ENCODE results near the gene WNT9A. TPM values are rescaled to one million over a fixed set of nuclear protein-coding genes. Genes with fewer than 3 reads are reported as not detected.

WNT9A gene
- polyA plus RNA-seq, 4 donors: 0.27 to 2.7 (median 1.2) TPM

GRCh38 chr1:227944090-227944930 is 3.4 kb downstream of the WNT9A start:
- H3K27ac ChIP-seq (ENCODE audit: low read depth in 1 of 3, low read length in 2 of 3): peak overlapping the region in 1 of 3 donors; percentile 53
- no peak overlapping the region for H3K4me3 ChIP-seq (ENCODE audit: low read depth in 1 of 3, low read length in 3 of 3)
- FAIRE-seq: no peak
- H3K36me3 ChIP-seq (ENCODE audit: control insufficient read depth in 3 of 3, insufficient read depth in 2 of 3, low read depth in 1 of 3, low read length in 3 of 3): no peaks in the 10 kb centered on the region
- DNase-seq: no peak
- H3K4me1 ChIP-seq (ENCODE audit: control insufficient read depth in 3 of 3, insufficient read depth in 2 of 3, low read depth in 1 of 3, low read length in 2 of 3): peaks cover 0 to 18% (median 1%) of the 10 kb centered on the region in 3 donors
- no peaks in the 10 kb centered on the region for H3K9me3 ChIP-seq (ENCODE audit: control insufficient read depth in 2 of 2, insufficient read depth in 1 of 2, low read depth in 1 of 2, low read length in 1 of 2)
- 77 to 88% (median 87%) methylated on average over 24 of the region's 24 CpGs for whole genome bisulfite sequencing, 3 donors
- H3K27me3 ChIP-seq (ENCODE audit: control insufficient read depth in 3 of 3, insufficient read depth in 3 of 3, low read length in 3 of 3): peaks cover 5 to 25% (median 23%) of the 10 kb centered on the region in 3 donors

- Histone ChIP-seq H3K36me3 (ENCODE audit: control insufficient read depth in 3 of 3, insufficient read depth in 2 of 3, low read depth in 1 of 3, low read length in 3 of 3) (no peaks in the 10 kb centered on the region), H3K27me3 (ENCODE audit: control insufficient read depth in 3 of 3, insufficient read depth in 3 of 3, low read length in 3 of 3) (peaks cover 0 to 17% (median 16%) of the 10 kb centered on the region in 3 donors), H3K27ac (ENCODE audit: low read depth in 1 of 3, low read length in 2 of 3) (peak overlapping the region in 1 of 3 donors; percentile 18), H3K9me3 (ENCODE audit: control insufficient read depth in 2 of 2, insufficient read depth in 1 of 2, low read depth in 1 of 2, low read length in 1 of 2) (no peaks in the 10 kb centered on the region), H3K4me3 (ENCODE audit: low read depth in 1 of 3, low read length in 3 of 3) (no peak overlapping the region), H3K4me1 (ENCODE audit: control insufficient read depth in 3 of 3, insufficient read depth in 2 of 3, low read depth in 1 of 3, low read length in 2 of 3) (peaks cover 0 to 13% (median 1%) of the 10 kb centered on the region in 3 donors)
- FAIRE-seq (no peak), DNase-seq (no peak)
- 86 to 88% (median 87%) methylated on average over 12 of the region's 12 CpGs for WGBS, 3 donors
These were observed 4.2 kb downstream of the WNT9A start for GRCh38 chr1:227943381-227944089.

DNA sequence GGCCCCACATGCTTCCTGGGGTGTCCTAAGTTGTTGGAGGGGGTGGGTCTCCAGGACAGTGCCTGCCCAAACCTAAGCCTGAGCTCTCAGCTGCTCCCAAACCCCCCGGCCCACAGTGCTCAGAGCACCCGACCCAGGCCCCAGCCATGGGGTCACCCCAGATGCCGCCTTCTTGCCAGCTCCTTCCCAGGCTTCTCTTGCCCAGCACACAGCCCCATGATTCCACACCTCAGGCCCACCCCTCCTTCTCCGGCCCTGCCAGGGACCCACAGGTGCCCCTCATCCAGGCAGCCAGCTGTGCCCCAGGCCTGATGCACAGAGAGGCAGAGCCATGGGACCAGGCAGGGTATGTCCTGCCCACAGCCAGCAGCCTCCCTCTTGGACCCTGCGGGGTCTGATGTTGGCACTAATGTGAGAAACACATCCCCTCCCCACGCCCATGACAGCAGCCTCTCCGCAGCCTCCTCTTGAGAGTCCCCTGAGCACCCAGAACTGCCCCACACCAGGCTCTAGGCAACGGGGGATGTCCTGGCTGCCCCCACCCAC is 4.9 kb downstream of the WNT9A start:
- peaks cover 0 to 13% (median 12%) of the 10 kb centered on the region in 3 donors for H3K27me3 ChIP-seq (ENCODE audit: control insufficient read depth in 3 of 3, insufficient read depth in 3 of 3, low read length in 3 of 3)
- H3K36me3 ChIP-seq (ENCODE audit: control insufficient read depth in 3 of 3, insufficient read depth in 2 of 3, low read depth in 1 of 3, low read length in 3 of 3): no peaks in the 10 kb centered on the region
- peaks cover 0 to 10% (median 1%) of the 10 kb centered on the region in 3 donors for H3K4me1 ChIP-seq (ENCODE audit: control insufficient read depth in 3 of 3, insufficient read depth in 2 of 3, low read depth in 1 of 3, low read length in 2 of 3)
- no peak for DNase-seq
- 83 to 92% (median 86%) methylated on average over 8 of the region's 8 CpGs for WGBS, 3 donors
- no peak overlapping the region for H3K4me3 ChIP-seq (ENCODE audit: low read depth in 1 of 3, low read length in 3 of 3)
- peak overlapping the region in 1 of 3 donors; percentile 18 for H3K27ac ChIP-seq (ENCODE audit: low read depth in 1 of 3, low read length in 2 of 3)
- FAIRE-seq: no peak
- H3K9me3 ChIP-seq (ENCODE audit: control insufficient read depth in 2 of 2, insufficient read depth in 1 of 2, low read depth in 1 of 2, low read length in 1 of 2): no peaks in the 10 kb centered on the region

- Histone ChIP-seq H3K9me3 (ENCODE audit: control insufficient read depth in 2 of 2, insufficient read depth in 1 of 2, low read depth in 1 of 2, low read length in 1 of 2) (no peaks in the 10 kb centered on the region), H3K4me1 (ENCODE audit: control insufficient read depth in 3 of 3, insufficient read depth in 2 of 3, low read depth in 1 of 3, low read length in 2 of 3) (peaks cover 0 to 10% (median 1%) of the 10 kb centered on the region in 3 donors), H3K4me3 (ENCODE audit: low read depth in 1 of 3, low read length in 3 of 3) (no peak overlapping the region), H3K27ac (ENCODE audit: low read depth in 1 of 3, low read length in 2 of 3) (no peak overlapping the region), H3K36me3 (ENCODE audit: control insufficient read depth in 3 of 3, insufficient read depth in 2 of 3, low read depth in 1 of 3, low read length in 3 of 3) (no peaks in the 10 kb centered on the region), H3K27me3 (ENCODE audit: control insufficient read depth in 3 of 3, insufficient read depth in 3 of 3, low read length in 3 of 3) (peaks cover 0 to 10% (median 10%) of the 10 kb centered on the region in 3 donors)
- DNase-seq: no peak
- 64 to 73% (median 71%) methylated on average over 12 to 15 of the region's 15 CpGs for WGBS, 3 donors
- FAIRE-seq: no peak
These were observed 5.6 kb downstream of the WNT9A start for GRCh38 chr1:227942021-227942715.

- H3K36me3 ChIP-seq (ENCODE audit: control insufficient read depth in 3 of 3, insufficient read depth in 2 of 3, low read depth in 1 of 3, low read length in 3 of 3): no peaks in the 10 kb centered on the region
- peaks cover 0 to 10% (median 5%) of the 10 kb centered on the region in 3 donors for H3K27me3 ChIP-seq (ENCODE audit: control insufficient read depth in 3 of 3, insufficient read depth in 3 of 3, low read length in 3 of 3)
- H3K4me3 ChIP-seq (ENCODE audit: low read depth in 1 of 3, low read length in 3 of 3): no peak overlapping the region
- no peak overlapping the region for H3K27ac ChIP-seq (ENCODE audit: low read depth in 1 of 3, low read length in 2 of 3)
- peaks cover 0 to 10% (median 1%) of the 10 kb centered on the region in 3 donors for H3K4me1 ChIP-seq (ENCODE audit: control insufficient read depth in 3 of 3, insufficient read depth in 2 of 3, low read depth in 1 of 3, low read length in 2 of 3)
- no peaks in the 10 kb centered on the region for H3K9me3 ChIP-seq (ENCODE audit: control insufficient read depth in 2 of 2, insufficient read depth in 1 of 2, low read depth in 1 of 2, low read length in 1 of 2)
- no peak for DNase-seq
- no peak for FAIRE-seq
- 62 to 75% (median 67%) methylated on average over 15 of the region's 15 CpGs for WGBS, 3 donors
These were observed 6.2 kb downstream of the WNT9A start for GRCh38 chr1:227941509-227942020.

- Histone ChIP-seq H3K27ac (ENCODE audit: low read depth in 1 of 3, low read length in 2 of 3) (no peak overlapping the region), H3K4me3 (ENCODE audit: low read depth in 1 of 3, low read length in 3 of 3) (no peak overlapping the region), H3K36me3 (ENCODE audit: control insufficient read depth in 3 of 3, insufficient read depth in 2 of 3, low read depth in 1 of 3, low read length in 3 of 3) (peaks cover 0 to 2% (median 0%) of the 10 kb centered on the region in 3 donors), H3K4me1 (ENCODE audit: control insufficient read depth in 3 of 3, insufficient read depth in 2 of 3, low read depth in 1 of 3, low read length in 2 of 3) (peaks cover 0 to 4% (median 0%) of the 10 kb centered on the region in 3 donors), H3K27me3 (ENCODE audit: control insufficient read depth in 3 of 3, insufficient read depth in 3 of 3, low read length in 3 of 3) (peaks cover 0 to 3% (median 0%) of the 10 kb centered on the region in 3 donors), H3K9me3 (ENCODE audit: control insufficient read depth in 2 of 2, insufficient read depth in 1 of 2, low read depth in 1 of 2, low read length in 1 of 2) (no peaks in the 10 kb centered on the region)
- no peak for FAIRE-seq
- 83 to 91% (median 88%) methylated on average over 17 of the region's 17 CpGs for WGBS, 3 donors
- no peak for DNase-seq
These were observed 6.9 kb downstream of the WNT9A start for GRCh38 chr1:227940791-227941241.

GRCh38 chr1:227939791-227940771 is 7.7 kb downstream of the WNT9A start:
- DNase-seq (no peak), FAIRE-seq (no peak)
- 69 to 81% (median 77%) methylated on average over 20 of the region's 20 CpGs for WGBS, 3 donors
- H3K27me3 ChIP-seq (ENCODE audit: control insufficient read depth in 3 of 3, insufficient read depth in 3 of 3, low read length in 3 of 3): no peaks in the 10 kb centered on the region
- no peak overlapping the region for H3K4me3 ChIP-seq (ENCODE audit: low read depth in 1 of 3, low read length in 3 of 3)
- H3K9me3 ChIP-seq (ENCODE audit: control insufficient read depth in 2 of 2, insufficient read depth in 1 of 2, low read depth in 1 of 2, low read length in 1 of 2): no peaks in the 10 kb centered on the region
- H3K4me1 ChIP-seq (ENCODE audit: control insufficient read depth in 3 of 3, insufficient read depth in 2 of 3, low read depth in 1 of 3, low read length in 2 of 3): no peaks in the 10 kb centered on the region
- H3K36me3 ChIP-seq (ENCODE audit: control insufficient read depth in 3 of 3, insufficient read depth in 2 of 3, low read depth in 1 of 3, low read length in 3 of 3): peaks cover 0 to 2% (median 0%) of the 10 kb centered on the region in 3 donors
- no peak overlapping the region for H3K27ac ChIP-seq (ENCODE audit: low read depth in 1 of 3, low read length in 2 of 3)

Measured in small intestine (tissue), 7 donors.